B cell (primary cell): Measurements from ENCODE around the gene ADAMTS10. TPM values are rescaled to one million over a fixed set of nuclear protein-coding genes. Genes with fewer than 3 reads are reported as not detected.

Experiments used
- ATAC-seq: fragments of 200-7000 bp; cut with Tn5 transposase; one replicate; pipeline ENCODE4 v1.10.0; 2021; ENCODE audit warnings: low read depth, mild to moderate bottlenecking, moderate number of reproducible peaks, moderate library complexity
- CTCF ChIA-PET: fragments of 350-600 bp; sonication (Branson Sonifier 250); formaldehyde crosslinking; loops from one replicate; lab custom pipeline; 2021; ENCODE audit warnings: antibody characterized with exemption, inconsistent platforms; lab: Charles Lee
- POLR2A ChIA-PET: fragments of 350-600 bp; sonication (Branson Sonifier 250); formaldehyde crosslinking; loops from one replicate; lab custom pipeline; 2021; ENCODE audit warnings: antibody characterized with exemption; lab: Charles Lee
- DNase-seq: peaks from one replicate; pipeline ENCODE4 v3.0.0; 2013
- H2AFZ ChIP-seq: 2 replicates; pipeline ENCODE4 v1.6.1; 2012; ENCODE audit warnings: mild to moderate bottlenecking, low read depth, low read length; ENCODE audit not compliant: insufficient read depth, poor library complexity, severe bottlenecking
- H3K27ac ChIP-seq, 2 donors: 1 replicate in 1 of 2; 2 replicates in 1 of 2; pipeline ENCODE4 v1.5.1; 2012 to 2013; ENCODE audit warnings: low read length in 2 of 2, mild to moderate bottlenecking in 2 of 2, moderate library complexity in 1 of 2
- H3K27me3 ChIP-seq, 4 experiments: fragments of 200-600 bp in 1 of 4; sonication (generic) in 1 of 4; replicated peaks in 1 of 4; 1 replicate in 2 of 4; 2 replicates in 2 of 4; pipeline versions ENCODE4 v1.6.1 to v1.7.0; 2013 to 2016; ENCODE audit warnings: low read length in 3 of 4, mild to moderate bottlenecking in 2 of 4, mixed read lengths in 1 of 4, moderate library complexity in 1 of 4; ENCODE audit not compliant: insufficient read depth in 4 of 4, control insufficient read depth in 3 of 4; ENCODE audit errors: control extremely low read depth in 1 of 4
- H3K36me3 ChIP-seq, 2 experiments: replicated peaks in 1 of 2; 1 replicate in 1 of 2; 2 replicates in 1 of 2; pipeline versions ENCODE4 v1.6.1 to v1.7.1; 2013; ENCODE audit warnings: low read length in 1 of 2; ENCODE audit not compliant: insufficient read depth in 2 of 2, control insufficient read depth in 1 of 2; ENCODE audit errors: control extremely low read depth in 1 of 2, extremely low read depth in 1 of 2
- H3K4me1 ChIP-seq, 2 donors: fragments of 200-600 bp in 1 of 2; sonication (generic) in 1 of 2; 1 replicate in 1 of 2; 2 replicates in 1 of 2; pipeline versions ENCODE4 v1.5.1 to v1.6.1; 2013 to 2017; ENCODE audit warnings: low read length in 2 of 2; ENCODE audit not compliant: control insufficient read depth in 2 of 2, insufficient read depth in 2 of 2
- H3K4me2 ChIP-seq: replicated peaks from 2 replicates; pipeline ENCODE3; 2012; ENCODE audit warnings: mild to moderate bottlenecking, low read depth, low read length; ENCODE audit not compliant: poor library complexity, severe bottlenecking
- H3K4me3 ChIP-seq, 5 experiments: fragments of 200-600 bp in 1 of 5; sonication (generic) in 1 of 5; 1 replicate in 3 of 5; 2 replicates in 2 of 5; pipeline versions ENCODE4 v1.5.1 to v1.7.0; 2011 to 2016; ENCODE audit warnings: low read length in 4 of 5, mild to moderate bottlenecking in 4 of 5, low read depth in 2 of 5, control low read depth in 1 of 5, moderate library complexity in 1 of 5; ENCODE audit not compliant: insufficient read depth in 1 of 5; ENCODE audit errors: control extremely low read depth in 1 of 5, extremely low read depth in 1 of 5
- H3K79me2 ChIP-seq: fragments of 200-600 bp; sonication (generic); one replicate; pipeline ENCODE4 v1.6.0; 2016; ENCODE audit warnings: low read length; ENCODE audit not compliant: control insufficient read depth, insufficient read depth
- H3K9ac ChIP-seq: fragments of 200-600 bp; sonication (generic); 2 replicates; pipeline ENCODE4 v1.6.1; 2017; ENCODE audit warnings: mild to moderate bottlenecking, low read length, moderate library complexity
- H3K9me3 ChIP-seq, 3 donors: one replicate each; pipeline versions ENCODE4 v1.6.1 to v1.7.1; 2013; ENCODE audit warnings: low read length in 2 of 3; ENCODE audit not compliant: control insufficient read depth in 2 of 3, insufficient read depth in 1 of 3; ENCODE audit errors: control extremely low read depth in 1 of 3
- H4K20me1 ChIP-seq: 2 replicates; pipeline ENCODE4 v1.6.0; 2012; ENCODE audit warnings: mild to moderate bottlenecking, low read length; ENCODE audit not compliant: insufficient read depth, control insufficient read depth, poor library complexity, severe bottlenecking
- H3K27ac Mint-ChIP-seq: one replicate; pipeline ENCODE4 v1.8.0; 2021; ENCODE audit warnings: mixed read lengths
- H3K27me3 Mint-ChIP-seq: one replicate; pipeline ENCODE4 v1.8.0; 2021; ENCODE audit warnings: mixed read lengths
- H3K4me1 Mint-ChIP-seq: one replicate; pipeline ENCODE4 v1.8.0; 2021; ENCODE audit warnings: mixed read lengths
- H3K4me3 Mint-ChIP-seq: one replicate; pipeline ENCODE4 v1.8.0; 2021; ENCODE audit warnings: mixed read lengths
- H3K9me3 Mint-ChIP-seq: one replicate; pipeline ENCODE4 v1.8.0; 2022; ENCODE audit warnings: mixed read lengths; ENCODE audit not compliant: insufficient read depth
- EZH2 ChIP-seq: IDR thresholded peaks from 2 replicates; pipeline ENCODE4 v1.6.1; 2012; ENCODE audit warnings: borderline replicate concordance, low read depth, mild to moderate bottlenecking, moderate library complexity, low read length; ENCODE audit not compliant: insufficient read depth, poor library complexity, severe bottlenecking
- WGBS: methylation state at CpG from one replicate; pipeline ENCODE4 v1.1.5; 2013; ENCODE audit warnings: missing lambda C conversion rate; ENCODE audit not compliant: insufficient coverage; 5-methylcytosine and 5-hydroxymethylcytosine counted together
- intact Hi-C: fragments of 100-400 bp; cut with micrococcal nuclease; formaldehyde crosslinking; loops from one replicate; pipeline ENCODE4 v1.10.0; 2022
- polyA plus RNA-seq: library from polyadenylated mRNA; depleted of rRNA; stranded (reverse); fragments of >200 nt; gene quantifications from 2 replicates; pipeline ENCODE4 v1.2.3, GENCODE V29; 2012
- total RNA-seq, 2 donors: library from RNA; stranded (reverse); fragments of 120-200 nt in 1 of 2; gene quantifications; 1 replicate in 1 of 2; 2 replicates in 1 of 2; pipeline versions ENCODE4 v1.2.3 to v1.2.4, GENCODE V29; 2013 to 2022
- TF ChIP-seq, protein P1 (sequence below): fragments of 200-600 bp; IDR thresholded peaks from one replicate; pipeline ENCODE4 v1.8.0; 2022; ENCODE audit warnings: antibody characterized with exemption, mild to moderate bottlenecking

ADAMTS10 gene
- total and polyA plus RNA-seq, 2 donors (not counting 1 experiment from before 2014, with no cell fraction given) = 0.59 to 1.8 TPM

GRCh38 chr19:8531470-8531869, 79.0 kb downstream of the ADAMTS10 start:
- peaks cover 3 to 40% of the 10 kb centered on the region in 2 experiments for H3K36me3 ChIP-seq
- H3K4me1 Mint-ChIP-seq = peaks cover 2% of the 10 kb centered on the region

More at GRCh38 chr19:8531470-8531869, 79.0 kb downstream of the ADAMTS10 start:
- no peak overlapping the region for H3K4me3 ChIP-seq
- no peaks in the 10 kb centered on the region for H3K4me1 ChIP-seq
- intact Hi-C loops = no loop called here
- no peaks in the 10 kb centered on the region for H4K20me1 ChIP-seq
- H3K4me2 ChIP-seq = no peak overlapping the region
- 94% methylated on average over 6 of the region's 7 CpGs for WGBS
- CTCF ChIA-PET = no interaction called here
- no peak for ATAC-seq
- H3K9ac ChIP-seq = no peak overlapping the region
- DNase-seq = no peak
- H2AFZ ChIP-seq = no peak overlapping the region
- TF ChIP-seq, protein P1, sequence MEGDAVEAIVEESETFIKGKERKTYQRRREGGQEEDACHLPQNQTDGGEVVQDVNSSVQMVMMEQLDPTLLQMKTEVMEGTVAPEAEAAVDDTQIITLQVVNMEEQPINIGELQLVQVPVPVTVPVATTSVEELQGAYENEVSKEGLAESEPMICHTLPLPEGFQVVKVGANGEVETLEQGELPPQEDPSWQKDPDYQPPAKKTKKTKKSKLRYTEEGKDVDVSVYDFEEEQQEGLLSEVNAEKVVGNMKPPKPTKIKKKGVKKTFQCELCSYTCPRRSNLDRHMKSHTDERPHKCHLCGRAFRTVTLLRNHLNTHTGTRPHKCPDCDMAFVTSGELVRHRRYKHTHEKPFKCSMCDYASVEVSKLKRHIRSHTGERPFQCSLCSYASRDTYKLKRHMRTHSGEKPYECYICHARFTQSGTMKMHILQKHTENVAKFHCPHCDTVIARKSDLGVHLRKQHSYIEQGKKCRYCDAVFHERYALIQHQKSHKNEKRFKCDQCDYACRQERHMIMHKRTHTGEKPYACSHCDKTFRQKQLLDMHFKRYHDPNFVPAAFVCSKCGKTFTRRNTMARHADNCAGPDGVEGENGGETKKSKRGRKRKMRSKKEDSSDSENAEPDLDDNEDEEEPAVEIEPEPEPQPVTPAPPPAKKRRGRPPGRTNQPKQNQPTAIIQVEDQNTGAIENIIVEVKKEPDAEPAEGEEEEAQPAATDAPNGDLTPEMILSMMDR = no peak
- no peak for TF ChIP-seq EZH2
- H3K27me3 ChIP-seq = no peaks in the 10 kb centered on the region
- H3K79me2 ChIP-seq = no peaks in the 10 kb centered on the region
- Mint-ChIP-seq H3K27me3 (no peaks in the 10 kb centered on the region), H3K4me3 (no peak overlapping the region), H3K9me3 (no peaks in the 10 kb centered on the region), H3K27ac (no peak overlapping the region)
- POLR2A ChIA-PET = no interaction called here
- H3K27ac ChIP-seq = no peak overlapping the region
- H3K9me3 ChIP-seq = no peaks in the 10 kb centered on the region

Other genes starting within 250 kb of the ADAMTS10 start
- gene ANGPTL4, start 246.6 kb downstream of the ADAMTS10 start, total RNA-seq = not detected in 2 replicates
- not detected in 2 replicates for gene ANGPTL4, start 246.6 kb downstream of the ADAMTS10 start, polyA plus RNA-seq
- gene RAB11B, start 220.4 kb downstream of the ADAMTS10 start, total RNA-seq = 126 and 130 TPM in 2 replicates
- gene RAB11B, start 220.4 kb downstream of the ADAMTS10 start, polyA plus RNA-seq = 165 and 190 TPM in 2 replicates
- 22.9 and 24.8 TPM in 2 replicates for gene MARCHF2, start 197.4 kb downstream of the ADAMTS10 start, total RNA-seq
- gene MARCHF2, start 197.4 kb downstream of the ADAMTS10 start, polyA plus RNA-seq = 50.5 and 52.6 TPM in 2 replicates
- 207 and 221 TPM in 2 replicates for gene HNRNPM, start 165.7 kb downstream of the ADAMTS10 start, total RNA-seq
- gene HNRNPM, start 165.7 kb downstream of the ADAMTS10 start, polyA plus RNA-seq = 137 and 229 TPM in 2 replicates
- 0.91 and 1.2 TPM in 2 replicates for gene PRAM1, start 108.1 kb downstream of the ADAMTS10 start, total RNA-seq
- gene PRAM1, start 108.1 kb downstream of the ADAMTS10 start, polyA plus RNA-seq = 1.5 and 1.7 TPM in 2 replicates
- 40.7 and 43.8 TPM in 2 replicates for gene ZNF414, start 96.5 kb downstream of the ADAMTS10 start, total RNA-seq
- 35.0 and 52.0 TPM in 2 replicates for gene ZNF414, start 96.5 kb downstream of the ADAMTS10 start, polyA plus RNA-seq
- gene MYO1F, start 33.3 kb downstream of the ADAMTS10 start, total RNA-seq = 126 TPM in 2 replicates
- 65.5 and 76.3 TPM in 2 replicates for gene MYO1F, start 33.3 kb downstream of the ADAMTS10 start, polyA plus RNA-seq
- gene NFILZ, start 19.9 kb upstream of the ADAMTS10 start, total RNA-seq = not detected in 2 replicates
- not detected in 2 replicates for gene NFILZ, start 19.9 kb upstream of the ADAMTS10 start, polyA plus RNA-seq
- gene ACTL9, start 88.1 kb upstream of the ADAMTS10 start, total RNA-seq = not detected in 2 replicates
- gene ACTL9, start 88.1 kb upstream of the ADAMTS10 start, polyA plus RNA-seq = not detected in 2 replicates
- gene OR2Z1, start 110.9 kb upstream of the ADAMTS10 start, total RNA-seq = not detected in 2 replicates
- not detected in 2 replicates for gene OR2Z1, start 110.9 kb upstream of the ADAMTS10 start, polyA plus RNA-seq
- 29.8 and 35.7 TPM in 2 replicates for gene ZNF558, start 221.6 kb upstream of the ADAMTS10 start, total RNA-seq
- gene ZNF558, start 221.6 kb upstream of the ADAMTS10 start, polyA plus RNA-seq = 28.8 and 38.4 TPM in 2 replicates
- gene MBD3L1, start 221.7 kb upstream of the ADAMTS10 start, total RNA-seq = not detected in 2 replicates
- not detected in 2 replicates for gene MBD3L1, start 221.7 kb upstream of the ADAMTS10 start, polyA plus RNA-seq